Upper lobe of left lung (tissue), 4 donors: ENCODE measurements around the gene MAP2K6.

Source experiments
- CTCF ChIP-seq, 6 experiments: fragments of 450-650 bp in 4 of 6; fragments of 200-600 bp in 2 of 6; sonication (generic) in 2 of 6; IDR thresholded peaks; one replicate each; pipeline ENCODE4 v1.5.1; 2016 to 2019; ENCODE audit warnings: antibody characterized with exemption in 6 of 6
- POLR2A ChIP-seq, 4 donors: fragments of 450-650 bp; IDR thresholded peaks; one replicate each; pipeline ENCODE4 v1.5.1; 2016 to 2017; ENCODE audit warnings: antibody characterized with exemption in 4 of 4, mild to moderate bottlenecking in 2 of 4

GRCh38 chr17:69466451-69466850, 52.0 kb downstream of the MAP2K6 start:
- TF ChIP-seq CTCF (IDR thresholded peaks at IDR 0.05) (no peak), POLR2A (IDR thresholded peaks at IDR 0.05) (no peak)
